Limb (tissue), 2 donors: ENCODE measurements around the gene AUTS2.

Source experiments
- DNase-seq, 2 donors: peaks; one replicate each; pipeline ENCODE4 v3.0.0-alpha.2; 2016; ENCODE audit errors: extremely low spot score in 2 of 2

The AUTS2 gene

GRCh38 chr7:70700941-70701425 is 1102.7 kb downstream of the AUTS2 start:
- no peak for DNase-seq

- DNase-seq, result no peak
Measured at GRCh38 chr7:70701477-70701876, 1103.2 kb downstream of the AUTS2 start.

GRCh38 chr7:70701991-70702390 is 1103.7 kb downstream of the AUTS2 start:
- no peak for DNase-seq

GRCh38 chr7:70703785-70704184 is 1105.5 kb downstream of the AUTS2 start:
- no peak for DNase-seq

GRCh38 chr7:70704831-70705346 is 1106.6 kb downstream of the AUTS2 start:
- no peak for DNase-seq

GRCh38 chr7:70706204-70706603 is 1107.9 kb downstream of the AUTS2 start:
- DNase-seq, result no peak

GRCh38 chr7:70706698-70707097 is 1108.4 kb downstream of the AUTS2 start:
- DNase-seq, result no peak

GRCh38 chr7:70707823-70708243 is 1109.6 kb downstream of the AUTS2 start:
- no peak for DNase-seq

- no peak for DNase-seq
Measured at GRCh38 chr7:70710011-70710480, 1111.8 kb downstream of the AUTS2 start.

- no peak for DNase-seq
Measured at GRCh38 chr7:70710651-70711050, 1112.4 kb downstream of the AUTS2 start.

- no peak for DNase-seq
Measured at GRCh38 chr7:70711452-70711851, 1113.2 kb downstream of the AUTS2 start.

- no peak for DNase-seq
Measured at GRCh38 chr7:70712942-70713341, 1114.7 kb downstream of the AUTS2 start.

GRCh38 chr7:70714506-70715038 is 1116.3 kb downstream of the AUTS2 start:
- no peak for DNase-seq

GRCh38 chr7:70717553-70718329 is 1119.5 kb downstream of the AUTS2 start:
- DNase-seq, result no peak

GRCh38 chr7:70719125-70719524 is 1120.8 kb downstream of the AUTS2 start:
- no peak for DNase-seq

GRCh38 chr7:70720191-70720873 is 1122.1 kb downstream of the AUTS2 start:
- DNase-seq, result no peak

GRCh38 chr7:70721500-70721899 is 1123.2 kb downstream of the AUTS2 start:
- DNase-seq, result no peak

- no peak for DNase-seq
Measured at GRCh38 chr7:70723339-70723738, 1125.1 kb downstream of the AUTS2 start.

- DNase-seq, result no peak
Measured at GRCh38 chr7:70725448-70725847, 1127.2 kb downstream of the AUTS2 start.

- no peak for DNase-seq
Measured at GRCh38 chr7:70726294-70726693, 1128.0 kb downstream of the AUTS2 start.

GRCh38 chr7:70726951-70727378 is 1128.7 kb downstream of the AUTS2 start:
- no peak for DNase-seq

GRCh38 chr7:70727861-70728260 is 1129.6 kb downstream of the AUTS2 start:
- no peak for DNase-seq
